NCI-H2227 (cell line): ENCODE results near the gene TVP23C.

Source experiments
- DNase-seq: peaks from one replicate; lab custom pipeline; 2025; ENCODE audit not compliant: unreplicated experiment; lab: John Stamatoyannopoulos, UW

TVP23C gene

DNA sequence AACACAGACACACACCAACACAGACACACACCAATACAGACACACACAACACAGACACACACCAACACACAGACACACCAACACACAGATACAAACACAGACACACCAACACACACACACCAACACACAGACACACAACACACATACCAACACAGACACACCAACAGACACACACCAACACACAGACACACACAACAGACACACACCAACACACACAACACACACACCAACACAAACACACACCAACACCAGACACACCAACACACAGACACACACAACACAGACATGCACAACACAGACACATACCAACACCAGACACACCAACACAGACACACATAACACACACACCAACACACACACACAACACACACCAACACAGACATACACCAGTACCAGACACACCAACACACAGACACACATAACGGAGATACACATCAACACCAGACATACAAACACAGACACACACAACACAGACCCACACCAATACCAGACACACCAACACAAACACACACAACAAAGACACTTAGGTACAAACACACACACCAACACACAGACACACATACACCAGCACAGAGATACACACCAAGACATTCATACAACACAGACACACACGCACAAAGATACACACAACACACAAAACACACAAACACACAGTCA is 98.1 kb downstream of the TVP23C start:
- no peak for DNase-seq

DNA sequence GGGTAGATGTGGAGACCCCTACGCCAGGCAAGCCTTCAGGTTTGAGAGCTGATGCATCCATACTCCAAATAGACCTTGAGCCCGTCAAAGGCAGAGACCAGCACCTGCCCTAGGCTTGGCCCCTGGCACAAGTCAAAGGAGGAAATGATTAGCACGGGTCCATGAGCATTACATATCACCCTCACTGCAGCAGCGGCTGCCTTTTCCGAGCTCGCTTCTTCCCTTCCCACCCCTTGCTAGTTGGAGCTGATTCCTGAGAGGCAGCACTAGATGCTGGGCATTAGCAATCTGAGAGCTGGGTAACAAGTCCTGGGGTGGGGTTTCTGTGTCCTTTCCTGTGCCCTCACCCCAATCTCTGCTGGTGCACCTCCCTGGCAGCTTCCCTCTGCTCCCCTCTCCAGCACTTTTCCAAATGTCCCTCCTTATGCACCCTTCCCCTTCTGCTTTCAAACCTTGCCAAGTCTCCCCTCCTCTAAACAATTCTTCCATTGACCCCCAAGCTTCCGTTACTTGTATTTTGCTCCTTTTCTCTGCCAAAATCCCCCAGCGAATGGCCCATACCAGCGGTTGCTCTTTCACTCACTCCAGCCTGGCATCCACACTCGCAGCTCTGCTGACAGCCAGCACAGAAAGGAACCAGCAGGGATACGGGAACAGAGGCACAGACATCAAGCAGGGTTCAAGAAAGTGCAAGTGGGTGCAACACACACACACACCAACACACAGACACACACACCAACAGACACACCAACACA is 98.9 kb downstream of the TVP23C start:
- no peak for DNase-seq

DNA sequence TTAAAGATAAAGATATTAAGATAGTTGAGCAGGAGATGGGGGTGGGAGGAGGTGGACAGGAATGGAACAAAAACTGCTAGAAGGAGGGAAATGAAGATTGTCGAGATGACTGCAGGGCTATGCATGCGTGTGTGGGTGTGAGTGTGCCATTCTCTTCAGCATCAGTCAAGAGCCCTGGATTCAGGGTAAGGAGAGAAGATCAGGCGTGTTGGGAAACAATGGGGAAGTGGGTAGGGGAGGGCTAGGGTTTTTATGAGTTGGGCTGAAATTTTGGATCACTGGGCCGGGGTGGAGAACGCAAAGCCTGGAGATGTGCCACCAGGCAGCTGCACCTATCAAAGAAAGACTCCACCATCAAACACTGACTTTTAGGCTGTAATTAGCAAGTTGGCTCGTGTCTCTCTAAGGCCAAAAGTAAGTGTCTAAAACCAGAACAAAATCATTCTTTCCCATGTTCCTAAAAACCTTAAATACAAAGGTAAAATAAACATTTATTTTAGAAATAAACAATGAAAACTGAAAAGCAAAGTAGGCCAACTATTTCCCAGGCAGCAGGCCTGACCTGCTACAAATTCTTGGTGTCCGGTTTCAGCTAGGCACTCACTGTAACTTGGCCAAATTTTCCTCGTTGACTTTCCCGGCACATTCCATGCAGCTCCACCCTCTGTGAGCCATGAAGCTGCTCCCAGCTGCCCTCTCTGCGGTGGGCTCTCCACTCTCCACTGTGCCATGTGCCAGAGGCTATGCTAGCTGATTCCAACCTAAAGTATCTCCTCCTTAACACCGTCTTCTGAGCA is 100.1 kb downstream of the TVP23C start:
- no peak for DNase-seq

DNA sequence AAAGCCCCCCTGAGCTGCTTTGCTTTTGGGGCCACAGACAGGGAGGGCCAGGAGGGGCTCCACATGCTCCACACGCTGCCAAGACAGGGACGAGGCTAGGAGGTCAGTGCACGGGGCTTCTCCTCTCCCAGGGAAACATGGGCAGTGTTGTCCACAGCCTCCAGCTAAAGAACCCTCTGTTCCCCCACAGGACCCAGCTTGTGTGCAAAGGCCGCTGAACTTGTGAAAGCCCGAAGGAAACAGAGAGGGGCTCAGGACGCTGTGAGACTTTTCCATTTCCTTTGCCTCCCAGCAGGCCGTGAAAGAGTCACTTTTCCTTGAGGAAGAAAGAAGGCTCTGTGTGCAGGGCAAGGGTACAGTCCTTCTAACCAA is 105.6 kb downstream of the TVP23C start:
- no peak for DNase-seq

DNA sequence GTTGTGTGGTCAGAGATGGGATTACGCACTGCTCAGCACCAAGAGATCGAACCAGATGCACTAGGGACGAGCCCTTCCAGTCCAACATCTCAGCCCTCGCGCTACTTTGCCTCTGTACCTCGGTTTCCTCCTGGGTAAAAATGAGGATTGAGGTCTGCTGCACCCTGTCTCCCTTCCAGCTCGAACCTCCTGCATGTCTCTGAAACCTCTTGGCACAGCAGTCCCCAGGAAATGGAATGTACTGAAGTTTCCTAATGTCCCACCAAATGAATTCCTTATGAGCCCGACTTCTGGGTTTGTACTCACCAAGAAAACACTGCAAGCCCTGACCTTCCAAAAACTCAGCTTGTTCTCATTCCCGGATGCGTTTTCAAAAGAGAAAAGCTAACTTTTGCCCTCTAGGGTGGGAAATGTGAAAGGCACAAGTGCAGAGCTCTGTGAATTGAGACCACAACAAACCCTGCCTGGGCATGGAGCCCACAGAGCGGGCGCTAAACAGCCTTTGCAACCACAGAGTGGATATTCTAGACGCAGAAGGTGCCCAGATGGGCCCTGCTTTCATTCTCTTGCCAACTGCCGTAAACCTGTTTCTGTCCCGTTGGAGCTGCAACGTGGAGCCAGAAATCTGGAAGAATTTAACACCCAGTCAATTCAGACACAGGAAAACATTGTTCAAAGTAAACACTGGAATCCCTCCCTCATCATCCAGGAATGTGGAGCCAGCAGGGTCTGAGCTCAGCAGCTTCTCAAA is 106.1 kb downstream of the TVP23C start:
- no peak for DNase-seq

DNA sequence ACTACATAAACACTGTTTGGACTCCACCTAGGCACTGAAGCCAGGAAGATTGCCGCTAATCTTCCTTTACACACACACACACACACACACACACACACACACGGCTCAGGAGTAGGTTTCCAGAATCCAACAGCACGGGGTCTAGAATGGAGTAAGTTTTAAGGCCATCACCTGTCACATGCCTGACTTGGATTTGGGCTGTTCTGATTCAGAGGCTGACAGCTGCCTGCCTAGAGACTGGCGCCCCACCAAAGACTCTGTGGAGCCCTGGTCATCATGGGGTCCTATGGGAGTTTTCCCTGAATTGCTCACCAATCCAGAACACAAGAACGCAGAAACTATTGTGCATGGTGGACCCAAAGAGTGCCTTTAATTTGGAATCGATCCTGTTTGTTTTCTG is 106.8 kb downstream of the TVP23C start:
- DNase-seq, result no peak

DNA sequence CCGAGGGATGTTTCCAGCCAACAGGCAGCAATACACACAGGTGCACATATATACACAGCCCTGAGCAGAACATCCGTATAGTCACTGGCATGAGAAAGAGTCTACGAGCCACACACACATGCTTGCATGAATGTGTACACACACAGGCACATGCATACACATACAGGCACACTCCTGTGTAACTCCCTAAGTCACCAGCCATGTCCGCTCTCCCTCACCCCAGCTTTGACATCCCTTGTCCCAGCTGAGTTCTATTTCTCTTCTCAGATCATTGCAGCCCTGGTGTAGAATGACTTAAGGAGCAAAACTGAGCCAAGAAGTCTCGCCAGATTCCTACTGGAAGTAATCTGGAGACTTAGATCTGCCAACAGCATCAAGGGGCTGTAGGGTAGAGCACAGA is 108.9 kb downstream of the TVP23C start:
- no peak for DNase-seq

DNA sequence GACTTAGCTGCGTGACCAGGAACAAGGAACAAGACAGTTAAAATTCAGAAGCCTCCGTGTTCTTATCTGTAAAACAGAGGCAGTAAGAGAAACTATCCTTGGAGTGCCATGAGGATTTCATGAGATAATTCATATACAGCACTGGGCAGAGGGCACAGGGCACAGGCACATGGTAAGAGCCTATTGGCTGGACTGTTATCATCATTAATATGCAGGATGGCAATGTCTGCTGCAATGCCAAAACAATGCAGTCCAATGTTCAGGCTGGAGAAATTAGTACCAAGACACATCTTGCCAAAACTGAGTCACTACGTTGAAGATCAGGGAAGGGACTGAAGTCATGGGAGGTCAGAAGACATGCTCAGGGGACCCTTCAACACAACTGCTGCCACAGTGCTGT is 109.5 kb downstream of the TVP23C start:
- DNase-seq, result no peak

DNA sequence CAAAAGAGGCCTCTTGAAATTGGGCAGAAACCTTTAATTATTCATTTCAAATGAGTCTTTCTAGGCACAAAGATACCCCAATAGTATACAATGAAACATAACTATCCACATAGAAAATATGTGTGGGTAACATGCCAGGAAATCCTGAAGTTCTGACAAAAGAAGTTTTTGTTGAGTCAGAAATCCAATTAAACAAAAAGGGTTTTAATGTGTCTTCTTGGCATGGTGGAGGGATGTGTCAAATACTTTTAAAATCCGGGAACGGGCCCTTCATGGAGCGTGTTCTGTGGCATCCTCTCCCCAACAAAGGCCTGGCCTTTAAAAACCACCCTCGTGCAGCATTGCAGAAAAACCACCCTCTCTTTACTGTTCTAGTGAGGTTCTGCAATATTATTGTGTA is 110.0 kb downstream of the TVP23C start:
- no peak for DNase-seq

DNA sequence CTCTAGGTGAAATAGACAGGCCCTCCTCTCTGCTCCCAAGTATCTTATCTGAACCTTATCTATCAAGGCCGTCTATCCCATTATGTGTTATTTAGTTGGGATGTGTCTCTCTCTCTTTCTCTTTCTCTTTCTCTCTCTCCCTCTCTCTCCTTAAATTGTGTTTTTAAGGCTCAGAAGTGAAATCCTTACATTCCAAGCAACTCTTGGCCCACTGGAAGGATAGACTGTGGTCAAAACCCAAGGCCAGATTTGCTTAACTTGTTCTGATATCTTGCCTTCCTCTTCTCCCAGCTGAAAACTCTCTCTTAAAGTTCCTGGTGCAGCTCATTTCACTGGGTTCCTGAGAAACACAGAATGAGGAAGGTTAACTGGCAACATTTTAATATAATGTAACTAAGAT is 110.5 kb downstream of the TVP23C start:
- no peak for DNase-seq
